Hepatocyte (in vitro differentiated cells): ENCODE data around the gene OSBP2. TPM values are rescaled to one million over a fixed set of nuclear protein-coding genes. Genes with fewer than 3 reads are reported as not detected.

ENCODE experiments used
- DNase-seq: peaks from one replicate; pipeline ENCODE4 v3.0.0-alpha.2; 2016; ENCODE audit warnings: low spot score
- H2AFZ ChIP-seq: fragments of 200-600 bp; sonication (generic); 2 replicates; pipeline ENCODE4 v1.6.0; 2016; ENCODE audit warnings: antibody characterized with exemption, mild to moderate bottlenecking
- H3K27ac ChIP-seq: fragments of 200-600 bp; sonication (generic); 2 replicates; pipeline ENCODE4 v1.5.1; 2016; ENCODE audit warnings: mild to moderate bottlenecking
- H3K27me3 ChIP-seq: fragments of 200-600 bp; sonication (generic); 2 replicates; pipeline ENCODE4 v1.6.1; 2016
- H3K36me3 ChIP-seq: fragments of 200-600 bp; sonication (generic); replicated peaks from 2 replicates; pipeline ENCODE4 v1.5.1; 2016; ENCODE audit warnings: low read depth; ENCODE audit not compliant: insufficient read depth
- H3K4me1 ChIP-seq: fragments of 200-600 bp; sonication (generic); 2 replicates; pipeline ENCODE4 v1.5.1; 2016; ENCODE audit warnings: mild to moderate bottlenecking, moderate library complexity; ENCODE audit not compliant: insufficient read depth
- H3K4me2 ChIP-seq: fragments of 200-600 bp; sonication (generic); 2 replicates; pipeline ENCODE4 v1.6.0; 2016
- H3K4me3 ChIP-seq: fragments of 200-600 bp; sonication (generic); 2 replicates; pipeline ENCODE4 v1.5.1; 2016; ENCODE audit warnings: mild to moderate bottlenecking
- H3K79me2 ChIP-seq: fragments of 200-600 bp; sonication (generic); 2 replicates; pipeline ENCODE4 v1.6.0; 2017; ENCODE audit warnings: mild to moderate bottlenecking
- H3K9me2 ChIP-seq: fragments of 200-600 bp; sonication (generic); replicated peaks from 2 replicates; pipeline ENCODE4 v1.6.0; 2017; ENCODE audit warnings: mild to moderate bottlenecking; ENCODE audit not compliant: insufficient read depth
- H3K9me3 ChIP-seq: fragments of 200-600 bp; sonication (generic); 2 replicates; pipeline ENCODE4 v1.5.1; 2016; ENCODE audit warnings: low read depth, mild to moderate bottlenecking
- H4K20me1 ChIP-seq: fragments of 200-600 bp; sonication (generic); 2 replicates; pipeline ENCODE4 v1.6.0; 2016; ENCODE audit warnings: mild to moderate bottlenecking; ENCODE audit not compliant: insufficient read depth, poor library complexity, severe bottlenecking
- EZH2 ChIP-seq: fragments of 200-600 bp; sonication (generic); IDR thresholded peaks from 2 replicates; pipeline ENCODE4 v1.6.1; 2016; ENCODE audit warnings: antibody characterized with exemption, mild to moderate bottlenecking, borderline replicate concordance
- EZH2phosphoT487 ChIP-seq: fragments of 200-600 bp; sonication (generic); IDR thresholded peaks from one replicate; pipeline ENCODE4 v1.6.1; 2018; ENCODE audit warnings: antibody characterized with exemption, mild to moderate bottlenecking, low read depth, moderate library complexity; ENCODE audit not compliant: unreplicated experiment, severe bottlenecking
- WGBS: methylation state at CpG from one replicate; pipeline ENCODE4 v1.1.6; 2016; ENCODE audit warnings: low lambda C conversion rate; ENCODE audit errors: missing lambda C conversion rate; 5-methylcytosine and 5-hydroxymethylcytosine counted together
- polyA plus RNA-seq: library from polyadenylated mRNA; unstranded; fragments of >200 nt; fragmentation: Nextera tagmentation; extraction: Ambion mirVana; gene quantifications from 2 replicates; pipeline ENCODE4 v1.2.1, GENCODE V29; 2016
- total RNA-seq: library from RNA; depleted of rRNA; stranded (reverse); fragments of >200 nt; gene quantifications from 2 replicates; pipeline ENCODE4 v1.2.3, GENCODE V29; 2014
- TF ChIP-seq, protein P1 (sequence below): fragments of 200-600 bp; sonication (generic); IDR thresholded peaks from 2 replicates; pipeline ENCODE4 v1.5.1; 2016; ENCODE audit warnings: antibody characterized with exemption, mild to moderate bottlenecking; ENCODE audit not compliant: poor library complexity

The OSBP2 gene
- total and polyA plus RNA-seq, 2 experiments from 2014 or later: 23.0 to 25.5 TPM

DNA sequence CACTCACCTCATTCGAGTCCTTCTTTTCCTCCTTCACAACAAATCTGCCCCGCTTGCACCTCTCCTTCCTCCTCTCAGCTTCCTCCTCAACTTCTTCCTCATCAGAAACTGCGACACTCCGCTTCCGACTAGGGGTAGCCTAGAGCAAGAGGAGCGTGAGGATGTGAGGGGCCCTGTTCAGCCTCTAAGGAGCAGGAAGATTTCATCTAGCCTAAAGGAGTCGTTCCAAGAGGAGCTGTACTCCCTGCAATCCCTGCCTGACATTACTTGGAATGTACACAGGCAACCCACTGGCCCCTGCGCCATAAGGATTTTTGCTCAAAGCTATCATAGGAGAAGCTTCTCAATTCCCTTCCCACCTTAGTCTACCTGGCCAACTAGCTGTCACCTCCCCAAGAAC lies 239.4 kb downstream of the OSBP2 start:
- WGBS: 99% methylated on average over 8 of the region's 8 CpGs

DNA sequence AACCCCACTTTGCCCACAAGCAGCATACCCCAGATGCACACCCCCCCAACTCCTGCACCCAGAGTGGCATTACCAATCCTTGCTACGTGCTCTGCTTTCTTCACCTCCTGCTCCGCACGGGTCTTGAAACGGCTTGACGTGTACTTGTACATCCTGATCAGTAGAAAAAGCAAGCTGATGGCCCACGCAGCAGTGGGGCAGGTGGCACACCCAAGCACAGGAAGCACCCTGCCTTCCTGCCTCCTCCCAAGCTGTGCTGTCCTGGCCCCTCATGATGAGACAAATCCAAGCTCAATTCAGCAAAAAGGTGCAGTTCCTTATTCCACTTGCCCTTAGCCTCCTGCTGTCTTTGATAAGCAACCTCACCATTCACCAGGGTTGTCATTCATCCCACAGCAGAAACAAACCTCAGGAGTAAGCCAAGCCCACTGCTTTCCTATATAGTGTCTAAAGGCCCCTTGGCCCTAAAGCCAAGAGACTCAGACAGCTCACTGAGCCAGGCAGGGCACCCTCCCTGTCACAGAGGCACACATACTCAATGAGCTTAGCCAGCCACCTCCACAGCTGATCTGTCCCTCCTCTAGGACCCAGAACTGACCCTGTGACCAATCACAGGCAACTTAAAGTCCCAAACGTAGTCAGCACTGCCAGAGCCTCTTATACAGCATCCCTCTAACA lies 246.2 kb downstream of the OSBP2 start:
- no peak overlapping the region for H2AFZ ChIP-seq
- H4K20me1 ChIP-seq: no peaks in the 10 kb centered on the region
- H3K79me2 ChIP-seq: peaks cover 5% of the 10 kb centered on the region
- H3K4me2 ChIP-seq: no peak overlapping the region
- H3K9me3 ChIP-seq: no peaks in the 10 kb centered on the region
- H3K36me3 ChIP-seq: peaks cover 3% of the 10 kb centered on the region
- WGBS: 93% methylated on average over 7 of the region's 7 CpGs
- H3K9me2 ChIP-seq: no peaks in the 10 kb centered on the region
- no peaks in the 10 kb centered on the region for H3K4me1 ChIP-seq
- no peak for TF ChIP-seq EZH2
- no peak for TF ChIP-seq EZH2phosphoT487
- TF ChIP-seq, protein P1, sequence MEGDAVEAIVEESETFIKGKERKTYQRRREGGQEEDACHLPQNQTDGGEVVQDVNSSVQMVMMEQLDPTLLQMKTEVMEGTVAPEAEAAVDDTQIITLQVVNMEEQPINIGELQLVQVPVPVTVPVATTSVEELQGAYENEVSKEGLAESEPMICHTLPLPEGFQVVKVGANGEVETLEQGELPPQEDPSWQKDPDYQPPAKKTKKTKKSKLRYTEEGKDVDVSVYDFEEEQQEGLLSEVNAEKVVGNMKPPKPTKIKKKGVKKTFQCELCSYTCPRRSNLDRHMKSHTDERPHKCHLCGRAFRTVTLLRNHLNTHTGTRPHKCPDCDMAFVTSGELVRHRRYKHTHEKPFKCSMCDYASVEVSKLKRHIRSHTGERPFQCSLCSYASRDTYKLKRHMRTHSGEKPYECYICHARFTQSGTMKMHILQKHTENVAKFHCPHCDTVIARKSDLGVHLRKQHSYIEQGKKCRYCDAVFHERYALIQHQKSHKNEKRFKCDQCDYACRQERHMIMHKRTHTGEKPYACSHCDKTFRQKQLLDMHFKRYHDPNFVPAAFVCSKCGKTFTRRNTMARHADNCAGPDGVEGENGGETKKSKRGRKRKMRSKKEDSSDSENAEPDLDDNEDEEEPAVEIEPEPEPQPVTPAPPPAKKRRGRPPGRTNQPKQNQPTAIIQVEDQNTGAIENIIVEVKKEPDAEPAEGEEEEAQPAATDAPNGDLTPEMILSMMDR: no peak
- no peak for DNase-seq
- H3K27ac ChIP-seq: no peak overlapping the region
- H3K27me3 ChIP-seq: no peaks in the 10 kb centered on the region
- H3K4me3 ChIP-seq: no peak overlapping the region

More for the DNA sequence above, 239.4 kb downstream of the OSBP2 start:
- Histone ChIP-seq H3K79me2 (no peaks in the 10 kb centered on the region), H3K27ac (no peak overlapping the region), H3K4me2 (no peak overlapping the region), H3K9me3 (no peaks in the 10 kb centered on the region), H2AFZ (no peak overlapping the region), H3K27me3 (no peaks in the 10 kb centered on the region), H3K4me1 (no peaks in the 10 kb centered on the region), H3K9me2 (no peaks in the 10 kb centered on the region), H3K4me3 (no peak overlapping the region), H3K36me3 (no peaks in the 10 kb centered on the region), H4K20me1 (no peaks in the 10 kb centered on the region)
- DNase-seq: no peak
- TF ChIP-seq EZH2 (no peak), EZH2phosphoT487 (no peak)
- TF ChIP-seq, protein P1: no peak

DNA sequence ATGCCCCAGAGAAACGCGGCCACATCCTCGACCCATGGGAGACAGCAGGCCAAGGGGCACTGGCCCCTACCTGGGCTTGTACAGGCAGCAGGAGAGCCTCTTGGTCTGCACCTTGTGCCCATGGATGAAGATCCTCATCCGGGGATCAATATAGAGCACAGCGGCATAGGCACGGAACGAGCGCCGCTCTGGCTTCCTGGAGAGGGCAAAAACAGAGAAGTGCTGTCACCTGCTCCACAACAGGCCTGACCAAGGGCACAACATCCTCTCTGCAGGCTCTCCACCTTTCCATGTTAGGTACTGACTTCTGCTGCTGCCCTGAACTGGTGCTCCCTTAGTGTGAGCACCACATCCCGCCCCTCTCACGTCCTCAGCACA lies 246.7 kb downstream of the OSBP2 start:
- 99% methylated on average over 11 of the region's 11 CpGs for WGBS
- Histone ChIP-seq H4K20me1 (no peaks in the 10 kb centered on the region), H3K4me3 (no peak overlapping the region), H3K9me2 (no peaks in the 10 kb centered on the region), H3K4me1 (no peaks in the 10 kb centered on the region), H2AFZ (no peak overlapping the region), H3K9me3 (no peaks in the 10 kb centered on the region), H3K27ac (no peak overlapping the region), H3K27me3 (no peaks in the 10 kb centered on the region), H3K79me2 (peaks cover 8% of the 10 kb centered on the region), H3K4me2 (no peak overlapping the region), H3K36me3 (peaks cover 3% of the 10 kb centered on the region)
- TF ChIP-seq, protein P1: no peak
- TF ChIP-seq EZH2 (no peak), EZH2phosphoT487 (no peak)
- DNase-seq: no peak
